Measurements from ENCODE around the gene CAMK2B.
A peak's percentile ranks its signal among the peaks of the same experiment; 100 is the strongest.
"Not testable (repeated sequence)": the region's sequence is repeated elsewhere in the genome, so short reads cannot be mapped to it uniquely, and the experiment has no call there.

The CAMK2B gene

DNA sequence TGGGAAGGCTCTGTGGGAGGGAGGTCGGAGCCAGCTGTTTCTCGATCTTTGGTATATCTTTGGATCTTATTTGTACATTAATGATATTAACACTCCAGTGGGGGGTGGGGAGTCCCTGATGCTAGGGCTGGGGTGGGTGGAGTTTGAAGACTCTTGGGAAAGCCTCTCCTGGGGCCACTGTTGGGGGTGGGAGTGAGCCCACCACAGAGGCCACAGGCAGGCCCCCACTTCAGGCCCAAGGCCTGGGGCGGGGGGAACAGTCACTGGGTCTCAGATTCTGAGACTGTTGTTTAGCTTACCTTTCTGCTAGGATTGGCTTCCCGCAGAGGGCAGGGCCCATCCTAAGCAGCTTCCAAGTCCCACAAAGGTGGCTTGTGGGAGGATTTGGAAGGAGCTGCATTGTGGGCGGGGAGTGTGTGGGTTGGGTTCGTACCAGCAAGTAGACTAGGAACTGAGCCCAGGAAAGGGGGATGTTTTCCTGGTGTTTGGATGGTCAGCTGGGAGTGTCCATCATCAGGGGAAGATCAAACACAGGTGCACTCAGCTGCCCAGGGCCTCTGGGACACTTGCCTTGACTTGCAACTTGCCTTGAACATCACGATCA is 112.7 kb downstream of the CAMK2B start:
- DNase-seq = peak; percentile 5

GRCh38 chr7:44212018-44212417 is 113.4 kb downstream of the CAMK2B start:
- DNase-seq = no peak

GRCh38 chr7:44211126-44211675 is 114.2 kb downstream of the CAMK2B start:
- DNase-seq = no peak

DNA sequence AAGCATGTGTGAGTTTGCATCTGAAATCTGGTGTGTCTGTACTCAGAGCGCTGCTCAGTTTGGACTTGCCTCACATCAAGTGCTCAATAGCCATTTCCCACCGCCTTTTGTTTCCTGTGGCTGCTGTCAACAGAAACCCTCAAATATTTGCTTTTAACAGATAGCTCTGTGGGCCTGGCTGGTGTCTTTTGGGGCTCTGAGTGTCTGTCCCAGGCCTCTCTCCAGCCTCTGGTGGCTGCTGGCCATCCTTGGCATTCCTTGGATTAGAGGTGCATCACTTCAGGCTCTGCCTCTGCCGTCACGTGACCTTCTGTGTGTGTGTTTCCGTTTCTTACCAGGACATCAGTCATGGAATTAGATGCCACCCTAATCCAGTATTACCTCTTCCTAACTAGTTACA is 115.3 kb downstream of the CAMK2B start:
- DNase-seq = no peak

GRCh38 chr7:44208085-44208484 is 117.3 kb downstream of the CAMK2B start:
- no peak for DNase-seq

- DNase-seq = no peak
These were observed 119.4 kb downstream of the CAMK2B start for GRCh38 chr7:44206008-44206407.

DNA sequence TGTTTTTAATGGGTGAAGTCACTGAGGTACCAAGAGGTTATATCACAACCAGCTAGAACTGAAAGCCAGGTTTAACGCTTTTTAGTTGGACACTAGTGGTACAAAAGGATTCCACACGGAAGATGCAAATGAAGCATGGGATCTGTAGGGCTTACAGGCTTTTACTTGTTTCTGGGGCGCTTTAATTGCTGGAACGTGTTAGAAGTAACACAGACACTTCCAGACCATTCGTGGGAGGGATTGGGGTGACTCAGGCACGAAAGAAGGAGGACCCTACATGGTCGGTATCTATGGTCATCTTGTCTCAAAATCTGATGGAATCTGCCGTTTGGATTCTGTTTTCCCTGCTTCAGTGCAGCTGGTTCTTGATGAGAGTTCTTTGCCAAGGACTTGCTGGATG is 123.6 kb downstream of the CAMK2B start:
- DNase-seq = no peak

- peak; percentile 95 for DNase-seq
These were observed 124.5 kb downstream of the CAMK2B start, which contains the start of gene YKT6 for GRCh38 chr7:44200699-44201461. Gene YKT6, plus strand, starts transcription at chr7:44200978. Its CDS starts 158 bp downstream, at chr7:44201136.

GRCh38 chr7:44200163-44200562 is 125.2 kb downstream of the CAMK2B start:
- not testable (repeated sequence) for DNase-seq

DNA sequence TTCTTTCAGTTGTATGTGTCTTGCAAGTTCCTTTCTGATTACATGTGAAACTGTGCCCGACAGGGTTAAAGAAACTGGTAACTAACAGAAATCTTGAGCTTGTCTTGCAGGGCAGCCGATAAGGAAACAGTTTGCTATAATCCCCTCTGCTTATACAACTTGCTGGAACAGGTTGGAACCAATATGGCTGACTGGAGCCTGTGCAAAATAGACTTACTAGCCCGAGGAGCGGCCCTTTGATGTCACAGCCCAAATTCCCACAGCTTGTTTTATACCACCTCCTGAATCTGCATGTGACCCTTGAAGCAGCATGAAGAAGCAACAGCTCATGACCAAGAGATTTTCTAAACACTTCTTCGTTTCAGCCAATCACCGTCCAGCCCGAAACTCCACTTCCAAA is 127.9 kb downstream of the CAMK2B start:
- DNase-seq = no peak

GRCh38 chr7:44196450-44196872 is 128.9 kb downstream of the CAMK2B start:
- no peak for DNase-seq

- DNase-seq = no peak
These were observed 129.5 kb downstream of the CAMK2B start for GRCh38 chr7:44195889-44196288.

DNA sequence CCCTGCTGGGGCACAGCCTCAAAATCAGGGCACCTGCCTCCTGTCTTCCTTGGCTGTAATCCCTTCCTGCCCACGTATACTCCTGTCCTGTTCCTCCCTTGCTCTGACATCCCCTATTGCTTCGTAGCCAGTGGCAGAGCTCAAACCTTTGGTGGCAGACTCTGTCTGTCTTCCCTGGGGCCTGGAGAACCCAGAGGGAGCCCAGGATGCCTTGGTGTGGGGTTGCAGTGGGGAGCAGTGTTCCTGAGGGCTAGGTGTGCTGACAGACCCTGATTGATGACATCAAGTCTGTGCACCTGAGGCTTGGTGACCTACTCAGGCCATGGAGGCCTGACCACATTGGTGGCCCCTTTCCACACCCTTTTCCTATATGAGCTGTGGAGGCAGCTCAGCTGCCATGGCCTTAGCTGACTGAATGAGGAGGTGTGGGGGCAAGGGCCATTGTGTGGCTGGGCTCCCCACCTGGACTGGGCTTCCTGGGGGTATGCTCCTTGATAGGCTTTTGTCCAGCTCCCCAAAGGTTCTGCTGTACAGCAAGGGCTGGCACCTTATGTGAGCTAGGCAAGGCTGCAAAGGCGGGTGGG is 130.7 kb downstream of the CAMK2B start:
- no peak for DNase-seq

DNA sequence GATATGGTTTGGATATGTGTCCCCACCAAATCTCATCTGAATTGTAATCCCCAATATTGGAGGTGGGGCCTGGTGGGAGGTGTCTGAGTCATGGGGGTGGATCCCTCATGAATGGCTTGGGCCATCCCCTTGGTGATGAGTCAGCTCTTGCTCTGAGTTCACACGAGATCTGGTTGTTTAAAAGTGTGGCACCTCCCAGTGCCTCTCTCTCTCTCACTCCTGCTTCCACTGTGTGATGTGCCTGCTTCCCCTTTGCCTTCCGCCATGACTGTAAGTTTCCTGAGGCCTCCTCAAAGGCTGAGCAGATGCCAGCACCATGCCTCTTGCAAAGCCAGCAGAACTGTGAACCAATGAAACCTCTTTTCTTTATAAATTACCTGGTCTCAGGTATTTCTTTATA is 131.3 kb downstream of the CAMK2B start:
- peak; percentile 71 for DNase-seq

GRCh38 chr7:44193011-44193802 is 132.2 kb downstream of the CAMK2B start:
- DNase-seq = no peak

- no peak for DNase-seq
These were observed 134.2 kb downstream of the CAMK2B start for GRCh38 chr7:44191171-44191570.

DNA sequence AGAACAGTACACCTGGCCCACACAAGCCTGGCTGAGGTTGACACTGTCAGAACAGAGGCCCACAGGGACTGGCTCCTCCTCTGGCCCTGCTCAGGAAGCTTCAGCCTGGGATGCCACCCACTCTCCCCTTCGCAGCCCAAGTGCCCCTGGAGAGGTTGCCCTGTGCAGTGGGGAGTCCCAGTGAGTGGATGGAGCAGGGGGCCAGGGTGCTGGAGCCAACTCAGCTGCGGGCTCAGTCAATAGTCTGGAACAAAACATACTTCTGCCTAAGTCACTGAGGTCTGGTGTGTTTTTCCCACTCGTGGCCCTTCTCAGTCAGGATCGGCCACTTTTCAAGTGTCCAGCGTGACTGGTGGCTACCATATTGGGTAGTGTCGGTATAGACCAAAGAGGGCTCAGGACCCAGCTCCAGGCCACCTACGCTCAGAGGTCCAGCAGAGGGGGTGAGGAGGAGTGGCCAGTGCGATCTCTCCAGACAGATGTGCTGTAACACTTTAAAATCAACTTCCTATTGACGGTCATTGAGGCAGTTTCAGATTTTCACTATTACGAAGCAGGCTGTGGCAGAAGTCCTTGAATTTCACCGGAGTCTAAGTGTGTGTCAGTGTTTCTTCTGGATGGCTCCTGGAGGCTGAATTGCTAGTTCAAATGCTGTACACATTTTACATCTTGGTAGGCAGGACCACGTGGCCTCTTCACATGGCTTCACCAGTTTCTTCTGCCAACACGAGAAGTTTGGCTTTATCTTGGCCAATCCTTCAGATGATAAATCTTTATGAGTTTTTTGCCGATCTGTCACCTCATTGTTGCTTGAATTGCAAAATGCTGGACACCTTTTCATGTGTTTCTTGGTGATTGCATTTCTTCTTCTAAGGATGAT is 135.2 kb downstream of the CAMK2B start:
- DNase-seq = no peak

GRCh38 chr7:44189286-44189992 is 136.0 kb downstream of the CAMK2B start, which contains the start of gene GCK:
Gene GCK, minus strand, starts transcription at chr7:44189439. Its CDS starts 486 bp downstream, at chr7:44188953.
- no peak for DNase-seq

- DNase-seq = no peak
These were observed 136.7 kb downstream of the CAMK2B start for GRCh38 chr7:44188480-44189225.
